Activated CD4-positive, alpha-beta T cell treated with anti-CD3 and anti-CD28 coated beads, Interleukin-2, amount 10 ng/mL, durations not matched to agents 24 days and 14 days (primary cell): ENCODE measurements around the gene ZSWIM4. TPM values are rescaled to one million over a fixed set of nuclear protein-coding genes. Genes with fewer than 3 reads are reported as not detected.

ENCODE experiments used
- DNase-seq: peaks from one replicate; pipeline ENCODE4 v3.0.0; 2022
- H3K27ac Mint-ChIP-seq: one replicate; pipeline ENCODE4 v1.8.0; 2022; ENCODE audit warnings: mild to moderate bottlenecking, mixed read lengths
- H3K27me3 Mint-ChIP-seq: one replicate; pipeline ENCODE4 v1.8.0; 2022; ENCODE audit warnings: mixed read lengths
- H3K36me3 Mint-ChIP-seq: one replicate; pipeline ENCODE4 v1.8.0; 2022; ENCODE audit warnings: low read depth, mild to moderate bottlenecking, mixed read lengths
- H3K4me1 Mint-ChIP-seq: one replicate; pipeline ENCODE4 v1.8.0; 2021; ENCODE audit warnings: mixed read lengths
- H3K4me3 Mint-ChIP-seq: one replicate; pipeline ENCODE4 v1.8.0; 2022; ENCODE audit warnings: mild to moderate bottlenecking, moderate library complexity, mixed read lengths
- H3K9me3 Mint-ChIP-seq: one replicate; pipeline ENCODE4 v1.8.0; 2021; ENCODE audit warnings: mixed read lengths
- intact Hi-C: fragments of 100-400 bp; cut with micrococcal nuclease; formaldehyde crosslinking; loops from one replicate; pipeline ENCODE4 v1.15.1; 2023
- total RNA-seq: library from RNA; stranded (reverse); gene quantifications from 2 replicates; pipeline ENCODE4 v1.2.3, GENCODE V29; 2022

ZSWIM4 gene
- total RNA-seq, 1 donor from 2014 or later = 7.5 TPM

DNA sequence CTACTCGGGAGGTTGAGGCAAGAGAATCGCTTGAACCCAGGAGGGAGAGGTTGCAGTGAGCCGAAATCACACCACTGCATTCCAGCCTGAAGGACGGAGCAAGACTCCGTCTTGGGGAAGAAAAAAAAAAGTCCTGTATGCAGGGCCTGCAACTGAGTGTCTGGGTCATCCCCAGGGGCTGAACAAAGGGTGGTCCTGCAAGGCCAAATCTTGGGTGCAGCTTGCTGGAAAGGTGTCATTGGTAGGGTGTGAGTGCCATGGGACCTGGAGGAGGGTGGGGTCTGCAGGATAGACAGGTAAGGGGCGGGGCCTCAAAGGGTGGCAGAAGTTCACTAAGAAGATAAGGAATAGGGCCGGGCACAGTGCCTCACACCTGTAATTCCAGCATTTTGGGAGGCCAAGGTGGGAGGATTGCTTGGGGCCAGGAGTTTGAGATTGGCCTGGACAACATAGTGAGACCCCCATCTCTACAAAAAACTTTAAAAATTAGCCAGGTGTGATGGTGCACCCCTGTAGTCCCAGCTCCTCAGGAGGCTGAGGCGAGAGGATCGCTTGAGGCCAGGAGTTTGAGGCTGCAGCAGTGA lies 31.5 kb downstream of the ZSWIM4 start:
- H3K4me3 Mint-ChIP-seq = no peak overlapping the region
- H3K4me1 Mint-ChIP-seq = peaks cover 6% of the 10 kb centered on the region
- no peak overlapping the region for H3K27ac Mint-ChIP-seq
- no peaks in the 10 kb centered on the region for H3K9me3 Mint-ChIP-seq
- intact Hi-C loops = no loop called here
- H3K27me3 Mint-ChIP-seq = no peaks in the 10 kb centered on the region
- peaks cover 13% of the 10 kb centered on the region for H3K36me3 Mint-ChIP-seq
- no peak for DNase-seq

DNA sequence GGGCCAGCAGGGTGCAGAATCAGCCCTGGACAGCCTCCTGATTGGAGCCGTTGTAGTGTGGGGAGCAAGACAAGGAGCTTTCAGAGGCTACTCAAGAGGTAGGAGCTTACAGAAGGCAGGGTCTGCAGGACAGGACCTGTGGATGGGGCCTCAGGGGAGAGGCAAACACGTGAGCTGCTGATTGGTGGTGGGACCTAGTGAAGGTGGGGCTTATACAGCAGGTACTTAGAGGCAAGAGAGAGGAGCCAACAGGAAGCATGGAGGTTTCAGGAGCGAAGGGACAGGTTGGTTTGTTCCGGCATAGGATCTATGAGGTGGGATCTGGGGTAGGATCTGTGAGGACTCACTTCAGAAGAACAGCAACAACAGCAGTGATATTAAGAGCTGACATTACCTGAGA lies 32.4 kb downstream of the ZSWIM4 start:
- Mint-ChIP-seq H3K4me1 (peaks cover 7% of the 10 kb centered on the region), H3K27me3 (no peaks in the 10 kb centered on the region), H3K36me3 (peaks cover 14% of the 10 kb centered on the region), H3K4me3 (no peak overlapping the region), H3K27ac (no peak overlapping the region), H3K9me3 (no peaks in the 10 kb centered on the region)
- intact Hi-C loops = no loop called here
- no peak for DNase-seq

DNA sequence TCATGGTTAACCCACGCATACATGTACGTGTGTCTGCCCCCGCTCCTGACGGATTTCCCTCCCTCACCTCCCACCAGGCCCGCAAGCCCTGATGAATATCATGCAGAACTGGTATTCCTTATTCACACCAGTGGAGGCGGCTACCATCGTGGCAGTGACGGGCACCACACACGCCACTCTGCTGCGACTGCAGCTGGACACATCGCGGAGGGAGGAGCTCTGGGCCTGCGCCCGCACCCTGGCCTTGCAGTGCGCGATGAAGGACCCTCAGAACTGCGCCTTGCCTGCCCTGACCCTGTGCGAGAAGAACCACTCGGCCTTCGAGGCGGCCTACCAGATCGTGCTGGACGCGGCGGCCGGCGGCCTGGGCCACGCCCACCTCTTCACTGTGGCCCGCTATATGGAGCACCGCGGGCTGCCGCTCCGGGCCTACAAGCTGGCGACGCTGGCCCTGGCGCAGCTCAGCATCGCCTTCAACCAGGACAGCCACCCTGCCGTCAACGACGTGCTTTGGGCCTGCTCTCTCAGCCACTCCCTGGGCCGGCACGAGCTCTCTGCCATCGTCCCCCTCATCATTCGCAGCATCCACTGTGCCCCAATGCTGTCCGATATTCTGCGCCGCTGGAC lies 35.0 kb downstream of the ZSWIM4 start:
- Mint-ChIP-seq H3K4me1 (peaks cover 21% of the 10 kb centered on the region), H3K36me3 (peaks cover 28% of the 10 kb centered on the region), H3K4me3 (no peak overlapping the region), H3K27me3 (no peaks in the 10 kb centered on the region), H3K9me3 (no peaks in the 10 kb centered on the region), H3K27ac (no peak overlapping the region)
- intact Hi-C loops = no loop called here
- DNase-seq = no peak

DNA sequence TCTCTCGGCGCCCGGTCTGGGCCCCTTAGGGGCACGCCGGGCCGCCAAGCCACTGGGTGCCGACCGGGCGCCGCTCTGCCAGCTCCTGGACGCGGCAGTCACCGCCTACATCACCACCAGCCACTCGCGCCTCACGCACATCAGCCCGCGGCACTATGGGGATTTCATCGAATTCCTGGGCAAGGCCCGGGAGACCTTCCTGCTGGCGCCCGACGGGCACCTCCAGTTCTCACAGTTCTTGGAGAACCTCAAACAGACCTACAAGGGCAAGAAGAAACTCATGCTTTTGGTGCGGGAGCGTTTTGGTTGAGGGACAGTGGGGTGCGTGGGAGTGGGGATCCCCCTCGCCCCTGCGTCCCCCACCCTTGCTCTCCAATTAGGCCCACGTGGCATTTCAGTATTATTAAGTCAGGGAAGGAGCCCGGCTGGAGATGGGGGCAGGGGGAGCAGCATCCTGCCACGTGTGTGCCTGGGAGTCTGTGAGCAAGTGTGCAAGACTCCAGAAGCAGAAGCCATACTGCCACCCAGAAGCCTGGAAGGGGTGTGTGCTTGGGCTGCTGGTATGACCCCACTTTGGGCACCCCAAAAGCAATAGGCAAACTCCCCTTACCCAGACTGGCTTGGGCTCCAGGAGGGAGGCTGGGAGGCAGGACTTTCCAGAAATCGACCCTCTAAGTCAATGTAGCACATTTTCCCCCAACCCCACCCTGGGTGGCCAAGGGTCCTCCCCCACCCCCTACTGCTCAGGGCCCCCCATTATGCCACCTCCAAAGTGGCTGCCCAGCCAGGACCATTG lies 35.7 kb downstream of the ZSWIM4 start:
- Mint-ChIP-seq H3K4me1 (peaks cover 18% of the 10 kb centered on the region), H3K9me3 (no peaks in the 10 kb centered on the region), H3K27me3 (no peaks in the 10 kb centered on the region), H3K36me3 (peaks cover 30% of the 10 kb centered on the region), H3K4me3 (no peak overlapping the region), H3K27ac (peak overlapping the region; percentile 51)
- intact Hi-C loops = no loop called here
- no peak for DNase-seq

DNA sequence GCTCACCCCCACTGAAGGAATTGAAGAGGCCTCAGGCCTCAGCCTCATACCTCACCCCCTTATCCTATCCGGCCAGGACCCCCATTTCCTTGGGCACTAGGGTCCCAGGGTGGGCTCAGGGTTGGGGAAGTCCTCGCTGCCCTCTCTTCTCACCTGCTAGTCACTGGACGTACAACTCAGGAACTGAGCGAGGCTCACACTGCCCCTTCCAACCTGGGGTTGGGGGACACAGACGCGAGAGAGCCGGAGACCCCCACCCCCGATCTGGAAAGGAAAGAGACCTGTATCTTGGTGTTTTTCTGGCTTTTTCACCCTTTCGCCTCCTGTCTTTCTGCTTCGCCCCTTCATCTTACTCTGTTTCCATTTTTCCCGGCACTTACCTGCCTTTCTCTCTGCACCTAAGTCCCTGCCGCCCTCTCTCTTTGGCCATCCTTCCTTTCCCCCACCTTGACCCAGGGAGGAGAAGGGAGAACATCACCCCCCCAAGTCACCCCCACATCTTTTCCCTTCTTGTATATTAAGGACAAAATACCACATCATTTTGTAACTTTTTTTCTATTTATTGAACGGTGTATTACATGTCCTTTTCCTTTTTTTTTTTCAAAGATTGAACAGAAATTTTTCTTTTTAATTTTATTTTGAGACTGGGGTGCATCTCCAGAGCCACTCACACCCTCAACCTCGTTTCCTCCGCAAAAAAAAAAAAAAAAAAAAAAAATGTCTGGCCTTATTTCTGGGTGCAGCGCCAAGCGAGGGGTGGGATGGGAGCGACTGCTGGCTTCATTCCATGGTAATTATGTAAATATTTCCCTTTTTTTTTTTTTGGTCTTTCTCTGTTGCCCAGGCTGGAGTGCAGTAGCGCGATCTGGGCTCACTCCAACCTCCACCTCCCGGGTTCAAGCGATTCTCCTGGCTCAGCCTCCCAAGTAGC lies 36.6 kb downstream of the ZSWIM4 start:
- Mint-ChIP-seq H3K36me3 (peaks cover 32% of the 10 kb centered on the region), H3K4me3 (no peak overlapping the region), H3K4me1 (peaks cover 21% of the 10 kb centered on the region), H3K27ac (peak overlapping the region; percentile 25), H3K9me3 (no peaks in the 10 kb centered on the region), H3K27me3 (no peaks in the 10 kb centered on the region)
- intact Hi-C loops = loop anchor here (2.0 kb wide), 1 partner anchor 15 kb away; no protein-coding TSS in a partner anchor
- no peak for DNase-seq

GRCh38 chr19:13833330-13834243 lies 38.3 kb downstream of the ZSWIM4 start:
- no peaks in the 10 kb centered on the region for H3K9me3 Mint-ChIP-seq
- no peaks in the 10 kb centered on the region for H3K27me3 Mint-ChIP-seq
- peaks cover 41% of the 10 kb centered on the region for H3K36me3 Mint-ChIP-seq
- peak overlapping the region; percentile 86 for H3K4me3 Mint-ChIP-seq
- peaks cover 30% of the 10 kb centered on the region for H3K4me1 Mint-ChIP-seq
- intact Hi-C loops = loop anchor here (2.0 kb wide), 1 partner anchor 13 kb away; no protein-coding TSS in a partner anchor
- H3K27ac Mint-ChIP-seq = peak overlapping the region; percentile 88
- DNase-seq = peak; percentile 98

GRCh38 chr19:13834244-13835069 lies 39.2 kb downstream of the ZSWIM4 start:
- peaks cover 34% of the 10 kb centered on the region for H3K4me1 Mint-ChIP-seq
- H3K4me3 Mint-ChIP-seq = peak overlapping the region; percentile 86
- H3K36me3 Mint-ChIP-seq = peaks cover 43% of the 10 kb centered on the region
- DNase-seq = peak; percentile 66
- no peaks in the 10 kb centered on the region for H3K9me3 Mint-ChIP-seq
- H3K27me3 Mint-ChIP-seq = no peaks in the 10 kb centered on the region
- intact Hi-C loops = loop anchor here (5.0 kb wide), 1 partner anchor 682 kb away; the partner anchor contains the start of genes IER2 and STX10
- peak overlapping the region; percentile 88 for H3K27ac Mint-ChIP-seq

DNA sequence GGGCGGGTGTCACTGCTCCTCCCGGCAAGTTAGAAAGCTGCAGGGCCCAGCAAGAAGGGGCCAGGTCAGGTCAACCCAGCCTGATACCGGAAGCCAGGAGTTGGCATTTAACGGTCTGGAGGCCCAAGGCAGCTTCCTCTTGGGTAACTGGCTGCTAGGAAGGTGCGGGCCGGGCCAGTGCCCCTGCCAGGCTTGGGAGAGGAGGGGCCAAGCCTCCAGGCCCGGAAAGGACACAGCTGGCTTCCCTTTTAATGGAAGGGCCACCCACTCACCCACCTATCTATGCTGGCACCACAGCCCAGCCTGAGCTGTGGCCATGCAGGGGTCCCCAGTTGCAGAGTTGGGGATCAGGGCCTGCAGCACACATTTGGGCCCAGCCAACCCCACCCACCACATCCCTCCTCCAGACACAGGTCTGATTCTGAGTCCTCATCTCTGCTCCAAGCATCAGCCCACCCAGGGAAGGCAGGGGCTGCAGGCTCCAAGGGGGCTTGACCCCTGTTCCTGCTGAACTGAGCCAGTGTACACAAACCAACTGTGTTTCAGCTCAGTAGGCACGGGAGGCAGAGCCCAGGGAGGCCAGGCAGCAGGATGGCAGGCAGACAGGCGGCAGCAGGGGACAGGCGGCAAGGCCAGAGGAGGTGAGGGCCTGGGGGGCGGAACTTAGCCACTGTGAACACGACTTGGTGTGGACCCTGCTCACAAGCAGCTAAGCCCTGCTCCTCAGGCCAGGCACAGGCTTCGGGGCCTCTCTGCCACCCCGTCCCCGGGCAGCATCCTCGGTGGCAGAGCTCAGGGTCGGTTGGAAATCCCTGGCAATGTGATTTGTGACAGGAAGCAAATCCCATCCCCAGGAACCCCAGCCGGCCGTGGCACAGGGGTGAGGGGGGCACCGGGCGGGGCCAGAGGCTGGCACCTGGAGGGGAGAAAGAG lies 40.8 kb downstream of the ZSWIM4 start:
- Mint-ChIP-seq H3K4me1 (peaks cover 38% of the 10 kb centered on the region), H3K27ac (peak overlapping the region; percentile 96), H3K9me3 (no peaks in the 10 kb centered on the region), H3K36me3 (peaks cover 50% of the 10 kb centered on the region), H3K4me3 (peak overlapping the region; percentile 94), H3K27me3 (no peaks in the 10 kb centered on the region)
- intact Hi-C loops = loop anchor here (5.0 kb wide), 1 partner anchor 684 kb away; the partner anchor contains the start of genes IER2 and STX10
- peak; percentile 68 for DNase-seq

GRCh38 chr19:13838435-13839129 lies 43.3 kb downstream of the ZSWIM4 start:
- Mint-ChIP-seq H3K9me3 (no peaks in the 10 kb centered on the region), H3K4me1 (peaks cover 37% of the 10 kb centered on the region), H3K27me3 (no peaks in the 10 kb centered on the region), H3K36me3 (peaks cover 55% of the 10 kb centered on the region), H3K4me3 (peak overlapping the region; percentile 94), H3K27ac (peak overlapping the region; percentile 89)
- intact Hi-C loops = loop anchor here (1.0 to 5.0 kb wide), 4 partner anchors 9 to 686 kb away; partner anchors contain the start of genes IER2, STX10 and ZSWIM4
- no peak for DNase-seq

- peaks cover 37% of the 10 kb centered on the region for H3K4me1 Mint-ChIP-seq
- peak overlapping the region; percentile 89 for H3K27ac Mint-ChIP-seq
- peak; percentile 94 for DNase-seq
- intact Hi-C loops = loop anchor here (1.0 to 5.0 kb wide), 4 partner anchors 8 to 687 kb away; partner anchors contain the start of genes IER2, STX10 and ZSWIM4
- peaks cover 49% of the 10 kb centered on the region for H3K36me3 Mint-ChIP-seq
- peak overlapping the region; percentile 94 for H3K4me3 Mint-ChIP-seq
- no peaks in the 10 kb centered on the region for H3K27me3 Mint-ChIP-seq
- H3K9me3 Mint-ChIP-seq = no peaks in the 10 kb centered on the region
Observed at GRCh38 chr19:13839130-13839937, 44.1 kb downstream of the ZSWIM4 start.
